HCT116 (cell line): ENCODE data around the gene CAMK2D. TPM values are rescaled to one million over a fixed set of nuclear protein-coding genes. Genes with fewer than 3 reads are reported as not detected.
"Not testable (repeated sequence)": the region's sequence is repeated elsewhere in the genome, so short reads cannot be mapped to it uniquely, and the experiment has no call there.

Experiments used
- ATAC-seq: fragments of 200-7000 bp; cut with Tn5 transposase; 2 replicates; pipeline ENCODE4 v1.9.1; 2020; ENCODE audit warnings: mild to moderate bottlenecking, moderate library complexity
- BruUV-seq: library from RNA; stranded (reverse); fragments of 400-500 nt; replicated peaks from 2 replicates; lab custom pipeline; 2021; lab: Mats Ljungman, UMichigan
- CTCF ChIA-PET: fragments of 300-600 bp; sonication (Branson Sonifier 250); formaldehyde crosslinking; loops from one replicate; lab custom pipeline; 2021; ENCODE audit warnings: antibody characterized with exemption; lab: Charles Lee
- POLR2A ChIA-PET: fragments of 300-600, 350-600 bp; sonication (Branson Sonifier 250); formaldehyde crosslinking; loops from one replicate; lab custom pipeline; 2021; ENCODE audit warnings: antibody characterized with exemption; lab: Charles Lee
- RAD21 ChIA-PET, 2 experiments: fragments of 300-600 bp; sonication (Branson Sonifier 250); formaldehyde crosslinking; loops; one replicate each; lab custom pipeline; 2023; ENCODE audit warnings: low total read pairs in 2 of 2; ENCODE audit not compliant: uncharacterized antibody in 2 of 2, unreplicated experiment in 2 of 2, low non-redundant PET in 1 of 2; lab: Charles Lee
- DNase-seq: peaks from one replicate; pipeline ENCODE4 v3.0.0-alpha.2; 2010; ENCODE audit warnings: low read depth, low spot score
- H2AFZ ChIP-seq: fragments of 200-600 bp; shearing (Covaris generic), sonication (generic); 2 replicates; pipeline ENCODE4 v1.6.1; 2017; ENCODE audit warnings: low read depth, mixed run types, mixed read lengths, antibody characterized with exemption, low read length; ENCODE audit not compliant: poor library complexity, severe bottlenecking
- H3K27ac ChIP-seq: 2 replicates; pipeline ENCODE4 v1.5.1; 2012; ENCODE audit warnings: low read depth, low read length
- H3K27me3 ChIP-seq: fragments of 200-600 bp; sonication (generic); 2 replicates; pipeline ENCODE4 v1.6.1; 2016; ENCODE audit warnings: mixed run types, low read length, mixed read lengths; ENCODE audit not compliant: insufficient read depth
- H3K36me3 ChIP-seq, 2 experiments: fragments of 200-500 bp in 1 of 2; fragments of 200-600 bp in 1 of 2; sonication (Bioruptor generic) in 1 of 2; sonication (generic) in 1 of 2; 2 replicates each; pipeline versions ENCODE4 v1.5.1 to v1.6.1; 2014 to 2016; ENCODE audit warnings: low read length in 2 of 2, inconsistent platforms in 1 of 2, mixed read lengths in 1 of 2, mixed run types in 1 of 2; ENCODE audit not compliant: insufficient read depth in 2 of 2, control insufficient read depth in 1 of 2
- H3K4me1 ChIP-seq, 2 experiments: fragments of 200-600 bp in 1 of 2; sonication (generic) in 1 of 2; 2 replicates each; pipeline versions ENCODE4 v1.5.1 to v1.6.1; 2012 to 2017; ENCODE audit warnings: low read length in 2 of 2, inconsistent platforms in 1 of 2, mild to moderate bottlenecking in 1 of 2, mixed read lengths in 1 of 2, mixed run types in 1 of 2, moderate library complexity in 1 of 2; ENCODE audit not compliant: insufficient read depth in 2 of 2, control insufficient read depth in 1 of 2
- H3K4me2 ChIP-seq: fragments of 200-600 bp; sonication (generic); 2 replicates; pipeline ENCODE4 v1.6.1; 2017; ENCODE audit warnings: mixed run types, low read length, mixed read lengths
- H3K4me3 ChIP-seq, 2 experiments: fragments of 200-600 bp in 1 of 2; sonication (generic) in 1 of 2; replicated peaks in 1 of 2; 2 replicates each; pipeline ENCODE4 v1.5.1; 2011 to 2016; ENCODE audit warnings: low read length in 2 of 2, control low read depth in 1 of 2, low read depth in 1 of 2, mild to moderate bottlenecking in 1 of 2, mixed read lengths in 1 of 2, mixed run types in 1 of 2
- H3K79me2 ChIP-seq: fragments of 200-600 bp; sonication (generic); 2 replicates; pipeline ENCODE4 v1.6.1; 2017; ENCODE audit warnings: mild to moderate bottlenecking, mixed run types, low read length, moderate library complexity, mixed read lengths; ENCODE audit not compliant: insufficient read depth
- H3K9ac ChIP-seq: fragments of 200-600 bp; sonication (generic); 2 replicates; pipeline ENCODE4 v1.6.1; 2016; ENCODE audit warnings: low read length, mixed read lengths
- H3K9me2 ChIP-seq: fragments of 200-600 bp; sonication (generic), shearing (Covaris generic); 2 replicates; pipeline ENCODE4 v1.6.1; 2017; ENCODE audit warnings: mixed run types, mild to moderate bottlenecking, moderate library complexity; ENCODE audit not compliant: insufficient read depth
- H3K9me3 ChIP-seq, 2 experiments: fragments of 200-500 bp in 1 of 2; fragments of 200-600 bp in 1 of 2; sonication (Bioruptor generic) in 1 of 2; sonication (generic) in 1 of 2; 2 replicates each; pipeline ENCODE4 v1.6.1; 2014 to 2017; ENCODE audit warnings: low read length in 2 of 2, mixed read lengths in 2 of 2, inconsistent platforms in 1 of 2, low read depth in 1 of 2, mild to moderate bottlenecking in 1 of 2, mixed run types in 1 of 2, moderate library complexity in 1 of 2; ENCODE audit not compliant: control insufficient read depth in 1 of 2, insufficient read depth in 1 of 2
- H4K20me1 ChIP-seq: fragments of 200-600 bp; sonication (generic), shearing (Covaris generic); 2 replicates; pipeline ENCODE4 v1.6.1; 2017; ENCODE audit warnings: mixed run types, mild to moderate bottlenecking, moderate library complexity; ENCODE audit not compliant: insufficient read depth
- CBX3 ChIP-seq: IDR thresholded peaks from 2 replicates; pipeline ENCODE4 v1.6.1; 2012; ENCODE audit warnings: low read depth
- CEBPB ChIP-seq: IDR thresholded peaks from 2 replicates; pipeline ENCODE4 v1.6.1; 2012; ENCODE audit warnings: low read depth
- FOSL1 ChIP-seq: IDR thresholded peaks from 2 replicates; pipeline ENCODE4 v1.6.1; 2012; ENCODE audit warnings: low read depth
- JUND ChIP-seq: IDR thresholded peaks from 2 replicates; pipeline ENCODE4 v1.6.1; 2012
- SIN3A ChIP-seq: IDR thresholded peaks from 2 replicates; pipeline ENCODE4 v1.6.1; 2012; ENCODE audit warnings: low read depth
- SP1 ChIP-seq: IDR thresholded peaks from 2 replicates; pipeline ENCODE4 v1.6.1; 2012; ENCODE audit warnings: low read depth
- TCF7L2 ChIP-seq: IDR thresholded peaks from 2 replicates; pipeline ENCODE4 v1.7.0; 2011; ENCODE audit warnings: borderline replicate concordance, inconsistent platforms; ENCODE audit not compliant: insufficient read depth, insufficient read length; ENCODE audit errors: extremely low read depth
- intact Hi-C: fragments of 100-400 bp; cut with micrococcal nuclease; formaldehyde crosslinking; loops from 2 replicates; pipeline ENCODE4 v1.10.0; 2022
- total RNA-seq: library from RNA; stranded (reverse); gene quantifications from one replicate; pipeline ENCODE4 v1.2.1, GENCODE V29; 2021; ENCODE audit not compliant: unreplicated experiment

Gene CAMK2D
- total RNA-seq, 1 experiment from 2014 or later, result 67.0 TPM

- peak; percentile 54; the same call in 1 of the 2 replicates for ATAC-seq
- intact Hi-C loops, result not testable (repeated sequence)
Measured at GRCh38 chr4:113702596-113702995, 58.9 kb downstream of the CAMK2D start.

GRCh38 chr4:113701169-113701568 is 60.4 kb downstream of the CAMK2D start:
- Histone ChIP-seq H3K36me3 (no peaks in the 10 kb centered on the region), H3K27me3 (no peaks in the 10 kb centered on the region), H3K4me2 (no peak overlapping the region), H4K20me1 (no peaks in the 10 kb centered on the region), H3K9me3 (no peaks in the 10 kb centered on the region), H3K9ac (no peak overlapping the region), H3K4me1 (peaks cover 4 to 9% of the 10 kb centered on the region in 2 experiments; a peak in 3 of 4 replicates), H2AFZ (no peak overlapping the region), H3K79me2 (peaks cover 29% of the 10 kb centered on the region; the same call in 1 of the 2 replicates), H3K9me2 (no peaks in the 10 kb centered on the region), H3K27ac (no peak overlapping the region), H3K4me3 (no peak overlapping the region)
- ChIA-PET RAD21 (no interaction called here), POLR2A (no interaction called here), CTCF (no interaction called here)
- ATAC-seq (no peak), DNase-seq (no peak)
- intact Hi-C loops, result no loop called here
- no TSS peak for BruUV-seq
- TF ChIP-seq TCF7L2, result no peak
- no peak for TF ChIP-seq JUND

More at GRCh38 chr4:113702596-113702995, 58.9 kb downstream of the CAMK2D start:
- H3K27me3 ChIP-seq, RAD21 ChIA-PET, H2AFZ ChIP-seq, H3K9me2 ChIP-seq, H3K27ac ChIP-seq, BruUV-seq, DNase-seq, H3K9ac ChIP-seq, H3K36me3 ChIP-seq, H3K4me2 ChIP-seq, CTCF ChIA-PET, H3K4me3 ChIP-seq, H3K9me3 ChIP-seq, H4K20me1 ChIP-seq: not testable (repeated sequence)
- Histone ChIP-seq H3K4me1 (peaks cover 9 to 18% of the 10 kb centered on the region in 2 experiments; a peak in 3 of 4 replicates), H3K79me2 (peaks cover 19% of the 10 kb centered on the region; the same call in 1 of the 2 replicates)
- TF ChIP-seq SP1 (peak; percentile 37; the same call in 1 of the 2 replicates), CEBPB (peak; percentile 97), FOSL1 (peak; percentile 67), CBX3 (peak; percentile 67; the same call in 1 of the 2 replicates), SIN3A (0 out of 2 replicates have a peak, but pooled peaks have one; percentile 21), JUND (peak; percentile 61)
- POLR2A ChIA-PET, result interaction anchor here (0.7 to 1.5 kb wide), 2 partner anchors 36 to 118 kb away, joined by 3 to 4 read pairs; no protein-coding TSS in a partner anchor
